Measurements from ENCODE around the gene THAP4. TPM values are rescaled to one million over a fixed set of nuclear protein-coding genes. Genes with fewer than 3 reads are reported as not detected.
"Not testable (repeated sequence)": the region's sequence is repeated elsewhere in the genome, so short reads cannot be mapped to it uniquely, and the experiment has no call there.

The THAP4 gene
- total RNA-seq, 2 donors from 2014 or later: 35.0 to 42.5 TPM

GRCh38 chr2:241566468-241566867 is 70.5 kb downstream of the THAP4 start:
- no peaks in the 10 kb centered on the region for H3K36me3 Mint-ChIP-seq (ENCODE audit: low read depth)
- H3K4me1 Mint-ChIP-seq: no peaks in the 10 kb centered on the region
- no peaks in the 10 kb centered on the region for H3K9me3 Mint-ChIP-seq
- peaks cover 3% of the 10 kb centered on the region for H3K27me3 Mint-ChIP-seq
- no peak overlapping the region for H3K27ac Mint-ChIP-seq
- H3K4me3 Mint-ChIP-seq: no peak overlapping the region
- ATAC-seq (replicated peaks): no peak

- not testable (repeated sequence) for H3K36me3 Mint-ChIP-seq (ENCODE audit: low read depth); H3K9me3 Mint-ChIP-seq; H3K27ac Mint-ChIP-seq; H3K27me3 Mint-ChIP-seq; ATAC-seq (replicated peaks); H3K4me1 Mint-ChIP-seq; H3K4me3 Mint-ChIP-seq
Measured at GRCh38 chr2:241566021-241566420, 70.9 kb downstream of the THAP4 start.

- no peaks in the 10 kb centered on the region for H3K36me3 Mint-ChIP-seq (ENCODE audit: low read depth)
- H3K9me3 Mint-ChIP-seq: no peaks in the 10 kb centered on the region
- no peak overlapping the region for H3K27ac Mint-ChIP-seq
- no peak for ATAC-seq (replicated peaks)
- no peaks in the 10 kb centered on the region for H3K4me1 Mint-ChIP-seq
- H3K27me3 Mint-ChIP-seq: peaks cover 3% of the 10 kb centered on the region
- no peak overlapping the region for H3K4me3 Mint-ChIP-seq
Measured at GRCh38 chr2:241565411-241565810, 71.5 kb downstream of the THAP4 start.

- Mint-ChIP-seq H3K27ac (no peak overlapping the region), H3K4me1 (no peaks in the 10 kb centered on the region), H3K9me3 (no peaks in the 10 kb centered on the region), H3K36me3 (ENCODE audit: low read depth) (no peaks in the 10 kb centered on the region), H3K27me3 (peaks cover 9% of the 10 kb centered on the region), H3K4me3 (no peak overlapping the region)
- no peak for ATAC-seq (replicated peaks)
Measured at GRCh38 chr2:241564596-241565410, 72.2 kb downstream of the THAP4 start.

- peaks cover 10% of the 10 kb centered on the region for H3K27me3 Mint-ChIP-seq
- no peaks in the 10 kb centered on the region for H3K36me3 Mint-ChIP-seq (ENCODE audit: low read depth)
- no peaks in the 10 kb centered on the region for H3K9me3 Mint-ChIP-seq
- H3K4me3 Mint-ChIP-seq: no peak overlapping the region
- ATAC-seq (replicated peaks): no peak
- no peaks in the 10 kb centered on the region for H3K4me1 Mint-ChIP-seq
- H3K27ac Mint-ChIP-seq: no peak overlapping the region
Measured at GRCh38 chr2:241563981-241564595, 72.9 kb downstream of the THAP4 start.

GRCh38 chr2:241563571-241563980 is 73.4 kb downstream of the THAP4 start:
- Mint-ChIP-seq H3K4me3 (no peak overlapping the region), H3K4me1 (no peaks in the 10 kb centered on the region), H3K27ac (no peak overlapping the region), H3K27me3 (peaks cover 10% of the 10 kb centered on the region), H3K9me3 (no peaks in the 10 kb centered on the region), H3K36me3 (ENCODE audit: low read depth) (no peaks in the 10 kb centered on the region)
- no peak for ATAC-seq (replicated peaks)

GRCh38 chr2:241563031-241563507 is 73.9 kb downstream of the THAP4 start:
- Mint-ChIP-seq H3K27me3 (peaks cover 14% of the 10 kb centered on the region), H3K4me1 (no peaks in the 10 kb centered on the region), H3K27ac (no peak overlapping the region), H3K9me3 (no peaks in the 10 kb centered on the region), H3K4me3 (no peak overlapping the region), H3K36me3 (ENCODE audit: low read depth) (peaks cover 4% of the 10 kb centered on the region)
- no peak for ATAC-seq (replicated peaks)

GRCh38 chr2:241562269-241562891 is 74.6 kb downstream of the THAP4 start:
- H3K27ac Mint-ChIP-seq: no peak overlapping the region
- peaks cover 11% of the 10 kb centered on the region for H3K36me3 Mint-ChIP-seq (ENCODE audit: low read depth)

GRCh38 chr2:241561832-241562231 is 75.1 kb downstream of the THAP4 start:
- H3K27ac Mint-ChIP-seq: no peak overlapping the region
- no peak overlapping the region for H3K4me3 Mint-ChIP-seq
- H3K36me3 Mint-ChIP-seq (ENCODE audit: low read depth): peaks cover 11% of the 10 kb centered on the region
- H3K9me3 Mint-ChIP-seq: no peaks in the 10 kb centered on the region
- no peak for ATAC-seq (replicated peaks)
- peaks cover 24% of the 10 kb centered on the region for H3K27me3 Mint-ChIP-seq
- H3K4me1 Mint-ChIP-seq: no peaks in the 10 kb centered on the region

More at GRCh38 chr2:241562269-241562891, 74.6 kb downstream of the THAP4 start:
- H3K27me3 Mint-ChIP-seq: peaks cover 21% of the 10 kb centered on the region
- H3K4me3 Mint-ChIP-seq: no peak overlapping the region
- H3K9me3 Mint-ChIP-seq: no peaks in the 10 kb centered on the region
- ATAC-seq (replicated peaks): no peak
- H3K4me1 Mint-ChIP-seq: no peaks in the 10 kb centered on the region

- no peak for ATAC-seq (replicated peaks)
- H3K27me3 Mint-ChIP-seq: peaks cover 26% of the 10 kb centered on the region
- H3K36me3 Mint-ChIP-seq (ENCODE audit: low read depth): peaks cover 11% of the 10 kb centered on the region
- no peak overlapping the region for H3K27ac Mint-ChIP-seq
- no peaks in the 10 kb centered on the region for H3K9me3 Mint-ChIP-seq
- H3K4me3 Mint-ChIP-seq: no peak overlapping the region
- H3K4me1 Mint-ChIP-seq: no peaks in the 10 kb centered on the region
Measured at GRCh38 chr2:241560883-241561474, 76.0 kb downstream of the THAP4 start.

- peaks cover 26% of the 10 kb centered on the region for H3K27me3 Mint-ChIP-seq
- peaks cover 11% of the 10 kb centered on the region for H3K36me3 Mint-ChIP-seq (ENCODE audit: low read depth)
- no peak overlapping the region for H3K27ac Mint-ChIP-seq
- H3K4me3 Mint-ChIP-seq: peak overlapping the region; percentile 44
- H3K4me1 Mint-ChIP-seq: no peaks in the 10 kb centered on the region
- ATAC-seq (replicated peaks): no peak
- H3K9me3 Mint-ChIP-seq: no peaks in the 10 kb centered on the region
Measured at GRCh38 chr2:241560162-241560882, 76.6 kb downstream of the THAP4 start.

GRCh38 chr2:241559323-241560161 is 77.4 kb downstream of the THAP4 start:
- no peak overlapping the region for H3K27ac Mint-ChIP-seq
- H3K27me3 Mint-ChIP-seq: peaks cover 26% of the 10 kb centered on the region
- H3K4me3 Mint-ChIP-seq: peak overlapping the region; percentile 44
- H3K4me1 Mint-ChIP-seq: no peaks in the 10 kb centered on the region
- no peaks in the 10 kb centered on the region for H3K9me3 Mint-ChIP-seq
- H3K36me3 Mint-ChIP-seq (ENCODE audit: low read depth): peaks cover 11% of the 10 kb centered on the region
- peak; percentile 28 for ATAC-seq (replicated peaks)

GRCh38 chr2:241558532-241559322 is 78.2 kb downstream of the THAP4 start, which contains the start of gene BOK:
Gene BOK, plus strand, starts transcription at chr2:241558745. Its CDS starts 739 bp downstream, at chr2:241559484.
- Mint-ChIP-seq H3K9me3 (no peaks in the 10 kb centered on the region), H3K4me1 (no peaks in the 10 kb centered on the region), H3K27ac (no peak within 1 kb of the TSS), H3K36me3 (ENCODE audit: low read depth) (peaks cover 11% of the 10 kb centered on the region), H3K27me3 (peaks cover 29% of the 10 kb centered on the region), H3K4me3 (peak within 1 kb of the TSS; percentile 69)
- peak; percentile 9 for ATAC-seq (replicated peaks)
